Measurements from ENCODE around the gene FAM151A.

The FAM151A gene

GRCh38 chr1:54575605-54576290, 47.6 kb downstream of the FAM151A start:
- no peak for DNase-seq

- no peak for DNase-seq
These were observed 48.2 kb downstream of the FAM151A start for GRCh38 chr1:54575161-54575560.

- no peak for DNase-seq
These were observed 49.1 kb downstream of the FAM151A start for GRCh38 chr1:54574158-54574778.

GRCh38 chr1:54572542-54572850, 50.8 kb downstream of the FAM151A start:
- no peak for DNase-seq

- no peak for DNase-seq
These were observed 51.4 kb downstream of the FAM151A start for GRCh38 chr1:54571803-54572541.

GRCh38 chr1:54571326-54571725, 52.0 kb downstream of the FAM151A start:
- DNase-seq, result no peak

GRCh38 chr1:54570161-54570560, 53.2 kb downstream of the FAM151A start:
- DNase-seq, result no peak

GRCh38 chr1:54569339-54569738, 54.0 kb downstream of the FAM151A start:
- DNase-seq, result no peak

GRCh38 chr1:54567961-54568360, 55.4 kb downstream of the FAM151A start:
- DNase-seq, result no peak

- no peak for DNase-seq
These were observed 56.7 kb downstream of the FAM151A start for GRCh38 chr1:54566438-54567141.

- no peak for DNase-seq
These were observed 58.2 kb downstream of the FAM151A start for GRCh38 chr1:54565113-54565501.

- DNase-seq, result peak; percentile 93
These were observed 58.8 kb downstream of the FAM151A start for GRCh38 chr1:54564312-54565112.

- DNase-seq, result no peak
These were observed 63.5 kb downstream of the FAM151A start for GRCh38 chr1:54559771-54560231.

Measured in DMS153 (cell line).